MCF 10A (cell line): ENCODE measurements around the gene TEX10. TPM values are rescaled to one million over a fixed set of nuclear protein-coding genes. Genes with fewer than 3 reads are reported as not detected.

ENCODE experiments used
- BruUV-seq: library from RNA; stranded (reverse); fragments of 400-500 nt; replicated peaks from 2 replicates; lab custom pipeline; 2021; lab: Mats Ljungman, UMichigan
- CTCF ChIA-PET: fragments of 300-600 bp; sonication (Branson Sonifier 250); formaldehyde crosslinking; extraction: SDS; loops from one replicate; lab custom pipeline; 2021; ENCODE audit warnings: antibody characterized with exemption, inconsistent platforms; lab: Yijun Ruan, JAX
- POLR2A ChIA-PET: fragments of 300-600, 350-650 bp; sonication (Branson Sonifier 250); formaldehyde crosslinking; extraction: SDS; loops from one replicate; lab custom pipeline; 2020; ENCODE audit warnings: antibody characterized with exemption, inconsistent platforms; lab: Yijun Ruan, JAX
- DNase-seq: peaks from one replicate; pipeline ENCODE4 v3.0.0-alpha.2; 2018; ENCODE audit not compliant: unreplicated experiment
- H3K27ac Mint-ChIP-seq: one replicate; pipeline ENCODE4 v1.8.0; 2022; ENCODE audit warnings: mild to moderate bottlenecking, low read depth, mixed read lengths; ENCODE audit not compliant: unreplicated experiment
- H3K27me3 Mint-ChIP-seq: one replicate; pipeline ENCODE4 v1.8.0; 2022; ENCODE audit warnings: mixed read lengths; ENCODE audit not compliant: insufficient read depth, unreplicated experiment
- H3K36me3 Mint-ChIP-seq: one replicate; pipeline ENCODE4 v1.8.0; 2022; ENCODE audit warnings: mild to moderate bottlenecking, moderate library complexity, mixed read lengths; ENCODE audit not compliant: insufficient read depth, unreplicated experiment
- H3K4me1 Mint-ChIP-seq: one replicate; pipeline ENCODE4 v1.8.0; 2022; ENCODE audit warnings: mixed read lengths; ENCODE audit not compliant: insufficient read depth, unreplicated experiment
- H3K4me3 Mint-ChIP-seq: one replicate; pipeline ENCODE4 v1.8.0; 2022; ENCODE audit warnings: mild to moderate bottlenecking, moderate library complexity, mixed read lengths; ENCODE audit not compliant: unreplicated experiment
- H3K9me3 Mint-ChIP-seq: one replicate; pipeline ENCODE4 v1.8.0; 2022; ENCODE audit warnings: mixed read lengths; ENCODE audit not compliant: unreplicated experiment
- intact Hi-C: fragments of 100-400 bp; cut with micrococcal nuclease; formaldehyde crosslinking; loops from 2 replicates; pipeline ENCODE4 v1.14.1; 2022
- total RNA-seq: library from RNA; stranded (reverse); gene quantifications from 2 replicates; pipeline ENCODE4 v1.2.3, GENCODE V29; 2022
- TF ChIP-seq, protein P1 (sequence below): fragments of 200-600 bp; IDR thresholded peaks from one replicate; pipeline ENCODE4 v1.8.0; 2022; ENCODE audit warnings: antibody characterized with exemption, mild to moderate bottlenecking; ENCODE audit not compliant: unreplicated experiment

Gene TEX10
- total RNA-seq, 1 experiment from 2014 or later = 38.2 TPM

GRCh38 chr9:100322954-100323536, 29.7 kb downstream of the TEX10 start:
- TF ChIP-seq, protein P1, sequence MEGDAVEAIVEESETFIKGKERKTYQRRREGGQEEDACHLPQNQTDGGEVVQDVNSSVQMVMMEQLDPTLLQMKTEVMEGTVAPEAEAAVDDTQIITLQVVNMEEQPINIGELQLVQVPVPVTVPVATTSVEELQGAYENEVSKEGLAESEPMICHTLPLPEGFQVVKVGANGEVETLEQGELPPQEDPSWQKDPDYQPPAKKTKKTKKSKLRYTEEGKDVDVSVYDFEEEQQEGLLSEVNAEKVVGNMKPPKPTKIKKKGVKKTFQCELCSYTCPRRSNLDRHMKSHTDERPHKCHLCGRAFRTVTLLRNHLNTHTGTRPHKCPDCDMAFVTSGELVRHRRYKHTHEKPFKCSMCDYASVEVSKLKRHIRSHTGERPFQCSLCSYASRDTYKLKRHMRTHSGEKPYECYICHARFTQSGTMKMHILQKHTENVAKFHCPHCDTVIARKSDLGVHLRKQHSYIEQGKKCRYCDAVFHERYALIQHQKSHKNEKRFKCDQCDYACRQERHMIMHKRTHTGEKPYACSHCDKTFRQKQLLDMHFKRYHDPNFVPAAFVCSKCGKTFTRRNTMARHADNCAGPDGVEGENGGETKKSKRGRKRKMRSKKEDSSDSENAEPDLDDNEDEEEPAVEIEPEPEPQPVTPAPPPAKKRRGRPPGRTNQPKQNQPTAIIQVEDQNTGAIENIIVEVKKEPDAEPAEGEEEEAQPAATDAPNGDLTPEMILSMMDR = peak; percentile 27
- Mint-ChIP-seq H3K4me1 (peaks cover 3% of the 10 kb centered on the region), H3K9me3 (no peaks in the 10 kb centered on the region), H3K36me3 (peaks cover 53% of the 10 kb centered on the region), H3K27ac (no peak overlapping the region), H3K27me3 (no peaks in the 10 kb centered on the region), H3K4me3 (no peak overlapping the region)
- no TSS peak for BruUV-seq
- DNase-seq = peak; percentile 46
- intact Hi-C loops = loop anchor here (1.0 to 5.0 kb wide), 5 partner anchors 114 to 1139 kb away; no protein-coding TSS in a partner anchor
- ChIA-PET POLR2A (interaction anchor here (0.7 to 1.2 kb wide), 4 partner anchors 10 to 1158 kb away, joined by 3 to 5 read pairs (median 3); no protein-coding TSS in a partner anchor), CTCF (interaction anchor here (0.6 to 3.6 kb wide), 29 partner anchors 9 to 1141 kb away, joined by 3 to 67 read pairs (median 5); partner anchors contain the start of gene TEX10)

- POLR2A ChIA-PET = no interaction called here
- intact Hi-C loops = no loop called here
- CTCF ChIA-PET = no interaction called here
- H3K4me1 Mint-ChIP-seq = peaks cover 32% of the 10 kb centered on the region
- peak; percentile 9 for DNase-seq
- H3K36me3 Mint-ChIP-seq = peaks cover 68% of the 10 kb centered on the region
- H3K27me3 Mint-ChIP-seq = no peaks in the 10 kb centered on the region
- BruUV-seq = no TSS peak
- no peak overlapping the region for H3K27ac Mint-ChIP-seq
- TF ChIP-seq, protein P1 = no peak
- H3K4me3 Mint-ChIP-seq = no peak overlapping the region
- H3K9me3 Mint-ChIP-seq = peaks cover 19% of the 10 kb centered on the region
Observed at GRCh38 chr9:100317706-100318105, 35.0 kb downstream of the TEX10 start.

- H3K27ac Mint-ChIP-seq = no peak overlapping the region
- no peak for DNase-seq
- H3K4me1 Mint-ChIP-seq = peaks cover 32% of the 10 kb centered on the region
- no peaks in the 10 kb centered on the region for H3K27me3 Mint-ChIP-seq
- ChIA-PET CTCF (interaction anchor here (1.1 to 1.8 kb wide), 2 partner anchors 122 to 280 kb away, joined by 3 to 7 read pairs; no protein-coding TSS in a partner anchor), POLR2A (interaction anchor here (0.6 to 2.0 kb wide), 2 partner anchors 19 to 26 kb away, joined by 3 to 4 read pairs; no protein-coding TSS in a partner anchor)
- no TSS peak for BruUV-seq
- H3K9me3 Mint-ChIP-seq = peaks cover 24% of the 10 kb centered on the region
- TF ChIP-seq, protein P1 = no peak
- H3K4me3 Mint-ChIP-seq = no peak overlapping the region
- H3K36me3 Mint-ChIP-seq = peaks cover 75% of the 10 kb centered on the region
- intact Hi-C loops = no loop called here
Observed at GRCh38 chr9:100315561-100315960, 37.2 kb downstream of the TEX10 start.

DNA sequence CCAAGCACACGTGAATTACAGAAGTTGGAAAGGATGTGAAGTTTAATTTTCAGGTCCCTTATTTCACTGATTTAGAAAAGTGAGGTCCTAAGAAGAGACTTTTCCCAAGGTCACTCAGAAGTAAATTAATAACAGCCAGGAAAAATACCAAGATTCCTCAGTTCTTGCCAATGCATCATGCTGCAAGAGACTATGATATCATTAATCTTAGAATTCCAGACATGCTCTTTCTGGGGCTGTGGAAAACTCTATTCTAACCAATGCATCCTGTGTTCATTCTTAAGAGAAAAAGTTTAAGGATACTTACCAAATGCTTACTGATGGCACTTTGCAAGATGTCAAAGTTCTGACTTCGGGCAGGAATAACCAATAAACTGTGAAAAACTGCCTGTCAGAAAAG, 42.8 kb downstream of the TEX10 start:
- peaks cover 86% of the 10 kb centered on the region for H3K36me3 Mint-ChIP-seq
- intact Hi-C loops = no loop called here
- CTCF ChIA-PET = no interaction called here
- no TSS peak for BruUV-seq
- peaks cover 14% of the 10 kb centered on the region for H3K4me1 Mint-ChIP-seq
- TF ChIP-seq, protein P1 = no peak
- H3K27ac Mint-ChIP-seq = no peak overlapping the region
- peaks cover 14% of the 10 kb centered on the region for H3K9me3 Mint-ChIP-seq
- H3K27me3 Mint-ChIP-seq = no peaks in the 10 kb centered on the region
- no peak overlapping the region for H3K4me3 Mint-ChIP-seq
- POLR2A ChIA-PET = no interaction called here
- DNase-seq = no peak
